ENCODE measurements around the gene EPG5.
"Not testable (repeated sequence)": the region's sequence is repeated elsewhere in the genome, so short reads cannot be mapped to it uniquely, and the experiment has no call there.

The EPG5 gene

DNA sequence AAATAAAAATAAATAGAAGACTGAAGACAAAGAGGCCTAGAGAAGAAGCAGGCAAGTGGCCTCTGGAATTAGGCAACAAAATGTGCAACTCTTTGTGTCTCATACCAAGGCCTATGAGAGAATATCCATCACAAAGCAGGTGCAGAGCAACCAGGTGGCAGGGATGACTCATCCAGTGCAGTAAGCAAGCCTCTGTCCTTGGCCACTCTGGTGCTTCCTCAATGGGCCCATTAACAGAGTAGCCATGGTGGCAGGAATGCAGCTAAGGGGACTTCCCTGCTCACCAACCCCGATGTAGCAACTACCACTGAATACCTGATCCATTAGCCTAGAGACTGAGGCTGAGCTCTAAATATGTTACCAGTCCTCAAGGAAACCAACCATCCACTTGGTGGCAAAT is 11.0 kb upstream of the EPG5 start:
- TF ChIP-seq, protein P1, sequence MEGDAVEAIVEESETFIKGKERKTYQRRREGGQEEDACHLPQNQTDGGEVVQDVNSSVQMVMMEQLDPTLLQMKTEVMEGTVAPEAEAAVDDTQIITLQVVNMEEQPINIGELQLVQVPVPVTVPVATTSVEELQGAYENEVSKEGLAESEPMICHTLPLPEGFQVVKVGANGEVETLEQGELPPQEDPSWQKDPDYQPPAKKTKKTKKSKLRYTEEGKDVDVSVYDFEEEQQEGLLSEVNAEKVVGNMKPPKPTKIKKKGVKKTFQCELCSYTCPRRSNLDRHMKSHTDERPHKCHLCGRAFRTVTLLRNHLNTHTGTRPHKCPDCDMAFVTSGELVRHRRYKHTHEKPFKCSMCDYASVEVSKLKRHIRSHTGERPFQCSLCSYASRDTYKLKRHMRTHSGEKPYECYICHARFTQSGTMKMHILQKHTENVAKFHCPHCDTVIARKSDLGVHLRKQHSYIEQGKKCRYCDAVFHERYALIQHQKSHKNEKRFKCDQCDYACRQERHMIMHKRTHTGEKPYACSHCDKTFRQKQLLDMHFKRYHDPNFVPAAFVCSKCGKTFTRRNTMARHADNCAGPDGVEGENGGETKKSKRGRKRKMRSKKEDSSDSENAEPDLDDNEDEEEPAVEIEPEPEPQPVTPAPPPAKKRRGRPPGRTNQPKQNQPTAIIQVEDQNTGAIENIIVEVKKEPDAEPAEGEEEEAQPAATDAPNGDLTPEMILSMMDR (IDR thresholded peaks at IDR 0.05; ENCODE audit: low read depth, low read length, missing control alignments): no peak
- no peak overlapping the region for H3K4me3 ChIP-seq (ENCODE audit: low read depth, low read length)
- DNase-seq (ENCODE audit: low read depth): no peak

- no peak for DNase-seq (ENCODE audit: low read depth)
- TF ChIP-seq, protein P1 (IDR thresholded peaks at IDR 0.05; ENCODE audit: low read depth, low read length, missing control alignments): no peak
- H3K4me3 ChIP-seq (ENCODE audit: low read depth, low read length): no peak overlapping the region
These were observed 9.8 kb upstream of the EPG5 start for GRCh38 chr18:45976974-45977373.

DNA sequence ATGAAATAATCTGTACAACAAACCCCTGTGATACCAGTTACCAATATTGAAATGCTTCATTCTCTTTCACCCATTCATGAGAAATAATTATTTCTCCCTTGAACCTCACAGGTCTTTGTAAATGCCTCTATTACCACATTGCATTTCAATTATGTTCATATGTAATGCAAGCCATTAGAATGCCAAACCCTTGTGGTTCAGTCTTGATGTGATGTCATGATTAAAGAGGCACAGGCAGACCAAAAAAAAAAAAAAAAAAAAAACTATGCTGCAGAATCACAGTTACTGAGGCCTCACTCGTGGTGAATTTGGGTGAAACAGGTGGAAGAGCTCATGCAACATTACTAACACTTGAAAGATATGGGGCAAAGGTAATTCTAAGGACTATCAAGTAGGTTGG is 9.4 kb upstream of the EPG5 start:
- no peak for DNase-seq (ENCODE audit: low read depth)
- no peak overlapping the region for H3K4me3 ChIP-seq (ENCODE audit: low read depth, low read length)
- TF ChIP-seq, protein P1 (IDR thresholded peaks at IDR 0.05; ENCODE audit: low read depth, low read length, missing control alignments): no peak

GRCh38 chr18:45974088-45974536 is 7.0 kb upstream of the EPG5 start:
- DNase-seq (ENCODE audit: low read depth): peak; percentile 26
- H3K4me3 ChIP-seq (ENCODE audit: low read depth, low read length): no peak overlapping the region
- TF ChIP-seq, protein P1 (IDR thresholded peaks at IDR 0.05; ENCODE audit: low read depth, low read length, missing control alignments): peak; percentile 64

GRCh38 chr18:45964913-45965312 is 2.2 kb downstream of the EPG5 start:
- H3K4me3 ChIP-seq (ENCODE audit: low read depth, low read length); DNase-seq (ENCODE audit: low read depth): not testable (repeated sequence)

GRCh38 chr18:45962866-45963265 is 4.3 kb downstream of the EPG5 start:
- no peak for DNase-seq (ENCODE audit: low read depth)
- TF ChIP-seq, protein P1 (IDR thresholded peaks at IDR 0.05; ENCODE audit: low read depth, low read length, missing control alignments): no peak
- no peak overlapping the region for H3K4me3 ChIP-seq (ENCODE audit: low read depth, low read length)

DNA sequence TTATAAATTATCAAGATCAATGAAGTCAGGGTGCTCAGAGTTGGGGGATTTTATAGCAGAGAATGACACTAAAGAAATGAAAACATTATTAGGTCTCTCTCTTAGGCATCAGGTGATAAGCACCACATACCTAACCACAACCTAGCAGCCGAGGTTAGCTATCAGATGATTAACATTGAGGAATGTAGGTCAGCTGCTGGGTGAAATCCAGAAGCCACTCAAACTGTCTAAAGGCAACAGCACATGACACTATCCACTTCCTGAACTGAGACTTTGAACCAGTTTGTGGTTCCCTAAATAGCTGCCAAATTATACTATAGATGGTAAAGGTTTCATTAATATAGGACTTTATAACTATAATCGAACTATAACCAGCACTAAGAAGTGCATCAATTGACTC is 4.7 kb downstream of the EPG5 start:
- H3K4me3 ChIP-seq (ENCODE audit: low read depth, low read length): no peak overlapping the region
- TF ChIP-seq, protein P1 (IDR thresholded peaks at IDR 0.05; ENCODE audit: low read depth, low read length, missing control alignments): no peak
- DNase-seq (ENCODE audit: low read depth): no peak

DNA sequence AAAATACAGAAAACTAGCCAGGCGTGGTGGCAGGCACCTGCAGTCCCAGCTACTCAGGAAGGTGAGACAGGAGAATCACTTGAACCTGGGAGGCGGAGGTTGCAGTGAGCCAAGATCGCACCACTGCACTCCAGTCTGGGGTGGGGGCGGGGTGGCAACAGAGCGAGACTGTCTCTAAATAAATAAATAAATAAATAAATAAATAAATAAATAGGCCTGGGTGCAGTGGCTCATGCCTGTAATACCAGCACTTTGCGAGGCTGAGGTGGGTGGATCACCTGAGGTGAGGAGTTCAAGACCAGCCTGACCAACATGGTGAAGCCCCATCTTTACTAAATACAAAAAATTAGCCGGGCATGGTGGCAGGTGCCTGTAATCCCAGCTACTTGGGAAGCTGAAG is 7.6 kb downstream of the EPG5 start:
- H3K4me3 ChIP-seq (ENCODE audit: low read depth, low read length); DNase-seq (ENCODE audit: low read depth): not testable (repeated sequence)

Measured in GM12864 (cell line).